GM21526 (cell line): ENCODE results near the gene IGSF8.
A peak's percentile ranks its signal among the peaks of the same experiment; 100 is the strongest.

Experiments
- ATAC-seq: cut with Tn5 transposase; IDR thresholded peaks from one replicate; pipeline ENCODE4 v1.9.1; 2021; ENCODE audit warnings: moderate library complexity; ENCODE audit not compliant: unreplicated experiment, low FRiP score

IGSF8 gene

GRCh38 chr1:160097911-160098851 lies at the start of gene IGSF8:
Gene IGSF8, minus strand, starts transcription at chr1:160098619. Its CDS starts 147 bp downstream, at chr1:160098472.
- peak; percentile 31 for ATAC-seq

- no peak for ATAC-seq
Measured at GRCh38 chr1:160148121-160148520, 49.7 kb upstream of the IGSF8 start.

- no peak for ATAC-seq
Measured at GRCh38 chr1:160146107-160146506, 47.7 kb upstream of the IGSF8 start.

DNA sequence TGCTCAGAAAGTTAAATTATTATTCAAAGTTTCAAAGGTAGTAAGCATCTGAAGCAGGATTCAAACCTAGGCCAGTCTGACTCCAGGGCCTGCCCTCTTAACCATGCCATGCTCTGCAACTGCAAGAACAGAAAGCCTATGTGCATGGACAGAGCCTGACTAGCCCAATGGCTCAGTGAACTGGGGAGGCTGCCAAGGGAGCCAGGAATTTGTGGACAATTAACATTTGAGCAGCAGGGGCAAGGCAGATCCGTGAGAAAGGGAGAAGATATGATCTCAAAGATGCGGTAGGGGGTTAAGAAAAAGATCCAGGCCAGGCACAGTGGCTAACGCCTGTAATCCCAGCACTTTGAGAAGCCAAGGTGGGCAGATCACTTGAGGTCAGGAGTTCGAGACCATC lies 46.5 kb upstream of the IGSF8 start:
- no peak for ATAC-seq

DNA sequence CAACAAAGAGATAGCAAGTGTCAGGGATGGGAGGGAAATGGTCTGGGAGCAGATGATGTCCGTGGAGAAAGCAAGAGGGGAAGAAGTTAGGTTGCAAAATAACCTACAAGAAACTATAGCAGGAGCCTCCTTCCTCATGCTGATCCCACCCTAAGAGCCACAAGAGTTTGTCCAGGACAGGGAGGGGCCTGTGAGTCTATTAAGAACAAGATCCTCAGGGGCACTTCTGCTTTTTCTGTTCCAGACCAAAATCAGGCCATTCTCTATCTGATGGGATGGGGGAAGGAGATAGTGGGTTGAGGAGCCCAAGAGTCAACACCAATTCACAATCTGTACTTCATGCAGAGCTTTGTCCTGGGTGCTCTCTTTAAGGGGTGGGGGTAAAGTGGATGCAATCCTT lies 45.3 kb upstream of the IGSF8 start:
- no peak for ATAC-seq

DNA sequence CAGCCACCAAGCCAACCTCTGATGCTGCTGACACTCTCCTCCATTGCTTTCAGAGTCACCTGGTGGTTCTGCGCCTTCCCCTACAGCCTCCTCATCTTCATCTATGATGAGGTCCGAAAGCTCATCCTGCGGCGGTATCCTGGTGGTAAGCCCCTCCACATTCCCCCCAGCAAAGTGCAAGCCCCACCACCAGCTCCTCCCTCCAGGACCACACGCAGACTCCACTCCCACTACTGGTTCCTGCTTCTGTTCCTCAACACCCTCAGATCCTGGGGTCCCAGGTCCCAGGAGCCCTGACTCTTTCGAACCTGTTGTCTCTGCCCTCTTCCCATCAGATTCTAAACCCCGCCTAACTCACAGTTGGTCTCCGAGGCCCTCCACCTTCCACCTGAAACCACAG lies 41.4 kb upstream of the IGSF8 start:
- no peak for ATAC-seq

DNA sequence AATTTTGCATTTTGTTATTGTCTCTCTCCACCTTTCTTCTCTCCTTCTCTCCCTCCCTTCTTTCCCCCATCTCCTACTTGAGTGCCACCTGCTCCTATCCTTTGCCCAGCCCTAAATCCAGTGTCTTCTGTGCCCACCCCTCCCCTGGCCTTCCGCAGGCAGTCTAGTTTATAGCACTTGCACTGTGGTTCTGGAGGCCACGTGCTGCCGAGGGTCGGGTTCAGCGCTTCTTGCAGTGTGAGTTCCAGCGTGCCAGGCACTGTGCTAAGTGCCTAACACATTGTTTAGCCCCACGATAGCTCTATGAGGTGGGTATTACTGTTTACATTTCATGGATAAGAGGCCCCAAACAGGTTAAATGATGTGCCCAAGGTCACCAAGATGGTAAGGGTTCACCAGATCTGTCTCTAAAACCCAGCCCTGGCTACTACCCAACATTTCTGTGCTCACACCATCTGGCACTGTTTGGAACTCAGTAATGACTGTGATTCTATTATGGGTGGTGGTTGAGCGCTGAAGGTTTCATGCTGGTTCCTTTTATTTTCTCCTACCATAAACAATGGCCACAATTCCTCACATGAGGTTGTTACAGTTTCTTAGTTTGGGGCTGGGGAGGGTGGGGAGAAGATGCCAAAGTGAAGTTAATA lies 38.9 kb upstream of the IGSF8 start:
- no peak for ATAC-seq

DNA sequence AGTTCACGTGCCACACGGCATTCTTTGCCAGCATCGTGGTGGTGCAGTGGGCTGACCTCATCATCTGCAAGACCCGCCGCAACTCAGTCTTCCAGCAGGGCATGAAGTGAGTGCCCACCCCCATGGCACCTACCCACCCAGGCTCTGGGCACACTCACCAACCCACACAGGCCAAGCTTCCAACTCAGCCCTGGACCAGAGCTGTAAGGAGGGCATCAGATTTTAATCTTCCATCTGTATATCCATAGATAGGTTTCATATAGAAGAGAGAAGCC lies 38.4 kb upstream of the IGSF8 start:
- no peak for ATAC-seq

DNA sequence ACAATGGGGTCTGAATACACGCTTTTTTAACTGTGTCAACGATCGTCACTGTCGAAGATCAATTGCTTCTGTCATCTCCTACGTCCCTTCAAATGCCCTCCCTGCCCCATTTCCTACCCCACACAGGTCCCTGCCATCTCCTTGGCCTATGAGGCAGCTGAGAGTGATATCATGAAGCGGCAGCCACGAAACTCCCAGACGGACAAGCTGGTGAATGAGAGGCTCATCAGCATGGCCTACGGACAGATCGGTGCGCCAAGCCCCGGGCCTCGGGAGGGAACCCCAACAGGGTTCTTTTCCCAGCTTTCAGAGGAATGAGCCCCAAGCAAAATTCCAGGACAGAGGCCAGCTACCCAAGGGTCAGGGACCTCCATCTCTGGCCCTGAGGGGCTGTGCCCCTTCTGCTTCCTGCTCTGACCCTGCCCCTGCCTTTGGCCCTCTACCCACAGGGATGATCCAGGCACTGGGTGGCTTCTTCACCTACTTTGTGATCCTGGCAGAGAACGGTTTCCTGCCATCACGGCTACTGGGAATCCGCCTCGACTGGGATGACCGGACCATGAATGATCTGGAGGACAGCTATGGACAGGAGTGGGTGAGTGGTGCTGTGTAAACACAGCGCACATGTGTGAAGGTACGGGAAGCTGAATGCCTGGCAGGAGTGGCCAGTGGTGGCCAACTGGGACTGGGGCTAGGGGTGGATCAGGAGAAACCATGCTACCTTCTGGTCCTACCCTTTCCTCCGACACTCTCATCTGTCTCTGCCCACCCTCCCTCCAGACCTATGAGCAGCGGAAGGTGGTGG lies 37.9 kb upstream of the IGSF8 start:
- no peak for ATAC-seq

DNA sequence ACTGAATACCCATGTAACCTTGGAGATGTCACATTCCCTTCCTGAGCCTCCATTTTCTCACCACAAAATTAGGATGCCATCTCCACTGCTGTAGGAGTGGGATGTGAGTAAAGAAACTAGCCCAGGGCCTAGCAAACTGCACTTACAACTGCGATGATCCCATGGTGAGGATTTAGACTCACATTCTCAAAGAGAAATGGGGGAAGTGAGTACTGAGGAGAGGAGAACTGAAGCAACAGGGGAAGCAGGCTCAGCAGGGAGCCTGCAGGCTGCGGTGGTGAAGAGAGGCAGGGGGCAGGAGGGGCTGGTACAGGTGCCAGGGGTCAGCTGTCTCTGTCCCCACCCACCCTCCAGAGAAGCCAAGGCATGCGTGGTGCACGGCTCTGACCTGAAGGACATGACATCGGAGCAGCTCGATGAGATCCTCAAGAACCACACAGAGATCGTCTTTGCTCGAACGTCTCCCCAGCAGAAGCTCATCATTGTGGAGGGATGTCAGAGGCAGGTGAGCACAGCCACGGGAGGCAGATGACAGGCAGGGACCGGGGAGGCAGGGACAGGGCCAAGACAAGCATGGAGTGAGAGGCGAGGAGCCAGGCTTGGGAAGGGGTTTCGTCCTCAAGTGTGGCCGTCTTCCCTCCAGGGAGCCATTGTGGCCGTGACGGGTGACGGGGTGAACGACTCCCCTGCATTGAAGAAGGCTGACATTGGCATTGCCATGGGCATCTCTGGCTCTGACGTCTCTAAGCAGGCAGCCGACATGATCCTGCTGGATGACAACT lies 36.6 kb upstream of the IGSF8 start:
- no peak for ATAC-seq

- ATAC-seq, result no peak
Measured at GRCh38 chr1:160133990-160134770, 35.8 kb upstream of the IGSF8 start.

DNA sequence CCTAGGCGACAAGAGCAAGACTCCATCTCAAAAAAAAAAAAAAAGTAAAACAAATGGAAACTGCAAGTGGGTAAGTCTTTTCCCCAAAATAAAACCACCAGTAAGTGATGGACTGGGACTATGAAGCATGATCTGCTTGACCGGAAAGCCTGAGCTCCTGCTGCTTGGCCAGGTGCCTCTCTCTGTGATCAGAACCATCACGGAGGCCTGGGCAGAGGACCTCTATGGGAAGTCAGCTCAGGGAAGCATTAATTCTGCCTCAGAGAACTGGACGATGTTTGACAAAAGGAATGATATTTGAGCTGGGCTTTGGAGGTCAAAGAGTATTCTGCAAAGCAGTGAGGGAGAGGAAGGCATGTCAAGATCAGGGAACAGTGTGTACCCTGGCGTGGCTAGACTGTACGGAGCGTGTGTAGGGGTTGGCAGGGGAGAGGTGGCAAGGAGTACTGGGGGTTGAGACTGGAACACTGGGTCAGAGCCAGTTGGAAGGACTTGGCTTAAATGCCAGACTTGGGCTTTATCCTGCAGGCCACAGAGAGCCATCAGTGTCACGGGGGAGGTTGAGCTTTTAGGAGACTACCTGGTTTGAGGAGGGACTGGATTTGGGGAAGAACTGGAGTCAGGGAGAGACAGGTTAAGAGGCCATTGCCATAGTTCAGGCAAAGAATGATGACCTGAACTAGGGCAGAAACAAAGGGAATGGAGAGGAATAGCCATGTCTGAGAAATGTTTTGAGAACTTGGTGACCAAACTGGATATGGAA lies 33.6 kb upstream of the IGSF8 start:
- ATAC-seq, result no peak

GRCh38 chr1:160130939-160131338 lies 32.5 kb upstream of the IGSF8 start:
- ATAC-seq, result no peak

- no peak for ATAC-seq
Measured at GRCh38 chr1:160130486-160130885, 32.1 kb upstream of the IGSF8 start.

GRCh38 chr1:160129966-160130365 lies 31.5 kb upstream of the IGSF8 start:
- ATAC-seq, result no peak

GRCh38 chr1:160129558-160129957 lies 31.1 kb upstream of the IGSF8 start:
- no peak for ATAC-seq

GRCh38 chr1:160129046-160129445 lies 30.6 kb upstream of the IGSF8 start:
- no peak for ATAC-seq

- no peak for ATAC-seq
Measured at GRCh38 chr1:160128636-160129035, 30.2 kb upstream of the IGSF8 start.

DNA sequence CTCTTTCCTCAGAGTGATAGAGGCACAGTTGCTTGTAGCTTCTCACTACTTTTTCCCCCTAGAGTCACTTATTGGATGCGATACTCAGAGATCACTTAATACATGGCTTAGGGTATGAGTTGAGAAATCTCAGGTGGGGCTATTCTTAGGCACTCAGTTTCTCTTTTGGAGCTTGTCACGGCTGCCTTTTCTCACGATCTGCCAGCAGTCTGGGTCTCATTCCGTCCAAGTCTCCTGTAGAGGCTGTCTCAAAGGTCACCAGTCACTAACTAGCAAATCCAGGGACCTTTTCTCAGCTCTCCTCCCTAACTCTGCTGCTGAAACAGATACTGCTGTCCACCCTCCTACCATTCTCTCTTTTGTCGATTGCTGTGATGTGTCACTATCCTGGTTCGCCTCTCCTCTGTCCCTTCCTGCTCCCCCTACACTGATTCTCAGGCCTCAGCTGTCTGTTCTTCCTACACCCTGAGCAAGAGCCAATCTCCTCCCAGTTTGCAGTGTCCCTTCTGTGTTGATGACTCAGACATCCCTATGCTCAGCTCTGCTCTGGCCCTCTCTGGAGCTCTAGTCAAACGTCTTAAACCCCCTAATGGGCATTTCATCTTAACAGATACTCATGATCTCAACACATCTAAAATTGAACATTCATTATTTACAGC lies 29.6 kb upstream of the IGSF8 start:
- ATAC-seq, result no peak
